SK-N-SH (cell line): Measurements from ENCODE around the gene PSMD8. TPM values are rescaled to one million over a fixed set of nuclear protein-coding genes. Genes with fewer than 3 reads are reported as not detected.

Experiments
- CTCF ChIA-PET: fragments of 300-600, 350-600 bp; formaldehyde crosslinking; extraction: SDS; loops from one replicate; lab custom pipeline; 2021; lab: Yijun Ruan, JAX
- POLR2A ChIA-PET: fragments of 350-600 bp; sonication (Branson Sonifier 250); formaldehyde crosslinking; extraction: SDS; loops from one replicate; lab custom pipeline; 2020; ENCODE audit warnings: antibody characterized with exemption, inconsistent platforms; lab: Yijun Ruan, JAX
- DNase-seq: peaks from one replicate; pipeline ENCODE4 v3.0.0; 2012
- H2AFZ ChIP-seq: fragments of 200-600 bp; sonication (generic); 2 replicates; pipeline ENCODE4 v1.8.1; 2016; ENCODE audit warnings: antibody characterized with exemption, mild to moderate bottlenecking, low read depth
- H3F3A ChIP-seq: fragments of 200-600 bp; sonication (generic); replicated peaks from 2 replicates; pipeline ENCODE3; 2016; ENCODE audit warnings: antibody characterized with exemption, mild to moderate bottlenecking; ENCODE audit not compliant: insufficient read depth
- H3K27ac ChIP-seq, 2 experiments: fragments of 200-500 bp in 1 of 2; fragments of 200-600 bp in 1 of 2; sonication (Bioruptor generic) in 1 of 2; sonication (generic), shearing (Covaris generic) in 1 of 2; 2 replicates each; pipeline versions ENCODE4 v1.5.1 to v1.6.1; 2014 to 2016; ENCODE audit warnings: low read depth in 2 of 2, inconsistent platforms in 1 of 2, low read length in 1 of 2, mild to moderate bottlenecking in 1 of 2, mixed read lengths in 1 of 2
- H3K27me3 ChIP-seq: fragments of 200-600 bp; sonication (generic), shearing (Covaris generic); 2 replicates; pipeline ENCODE4 v1.6.1; 2016; ENCODE audit warnings: mixed run types; ENCODE audit not compliant: insufficient read depth
- H3K36me3 ChIP-seq, 2 experiments: fragments of 200-500 bp in 1 of 2; fragments of 200-600 bp in 1 of 2; sonication (Bioruptor generic) in 1 of 2; sonication (generic) in 1 of 2; replicated peaks in 1 of 2; 2 replicates each; pipeline versions ENCODE3 to v1.5.1; 2014 to 2016; ENCODE audit warnings: low read length in 1 of 2, mild to moderate bottlenecking in 1 of 2; ENCODE audit not compliant: insufficient read depth in 2 of 2, control insufficient read depth in 1 of 2
- H3K4me1 ChIP-seq, 2 experiments: fragments of 200-500 bp in 1 of 2; fragments of 200-600 bp in 1 of 2; sonication (Bioruptor generic) in 1 of 2; sonication (generic), shearing (Covaris generic) in 1 of 2; 2 replicates each; pipeline versions ENCODE4 v1.5.1 to v1.6.1; 2014 to 2016; ENCODE audit warnings: low read depth in 1 of 2, low read length in 1 of 2, mixed run types in 1 of 2; ENCODE audit not compliant: insufficient read depth in 2 of 2, control insufficient read depth in 1 of 2
- H3K4me2 ChIP-seq: fragments of 200-600 bp; sonication (generic), shearing (Covaris generic); 2 replicates; pipeline ENCODE4 v1.6.1; 2017; ENCODE audit warnings: mixed run types
- H3K4me3 ChIP-seq, 2 experiments: fragments of 200-500 bp in 1 of 2; fragments of 200-600 bp in 1 of 2; sonication (Bioruptor generic) in 1 of 2; sonication (generic), shearing (Covaris generic) in 1 of 2; 2 replicates each; pipeline versions ENCODE4 v1.5.1 to v1.8.1; 2014 to 2016; ENCODE audit warnings: low read depth in 2 of 2, inconsistent platforms in 1 of 2, low read length in 1 of 2, mild to moderate bottlenecking in 1 of 2, mixed read lengths in 1 of 2, moderate library complexity in 1 of 2
- H3K79me2 ChIP-seq: fragments of 200-600 bp; sonication (generic); 2 replicates; pipeline ENCODE4 v1.8.1; 2017; ENCODE audit warnings: mild to moderate bottlenecking; ENCODE audit not compliant: insufficient read depth
- H3K9ac ChIP-seq: fragments of 200-600 bp; sonication (generic); 2 replicates; pipeline ENCODE4 v1.6.1; 2017; ENCODE audit warnings: mixed run types
- H3K9me2 ChIP-seq: fragments of 200-600 bp; sonication (generic); 2 replicates; pipeline ENCODE4 v1.6.1; 2017; ENCODE audit warnings: mixed run types
- H3K9me3 ChIP-seq: fragments of 200-600 bp; sonication (generic); 2 replicates; pipeline ENCODE4 v1.6.1; 2017; ENCODE audit warnings: mixed run types, mild to moderate bottlenecking, moderate library complexity
- H4K20me1 ChIP-seq: fragments of 200-600 bp; sonication (generic); 2 replicates; pipeline ENCODE4 v1.6.1; 2017; ENCODE audit warnings: mild to moderate bottlenecking, mixed run types; ENCODE audit not compliant: insufficient read depth
- CHD2 ChIP-seq: fragments of 150-350 bp; IDR thresholded peaks from 2 replicates; pipeline ENCODE4 v1.6.1; 2018; ENCODE audit warnings: low read length; ENCODE audit not compliant: partially characterized antibody
- CTCF ChIP-seq: fragments of 200-600 bp; sonication (generic); IDR thresholded peaks from 2 replicates; pipeline ENCODE4 v1.6.1; 2017; ENCODE audit warnings: antibody characterized with exemption, mild to moderate bottlenecking, moderate library complexity
- ELF1 ChIP-seq: IDR thresholded peaks from 2 replicates; pipeline ENCODE4 v1.4.0; 2012
- EP300 ChIP-seq, 2 experiments: IDR thresholded peaks; 2 replicates each; pipeline versions ENCODE4 v1.4.0 to v1.6.1; 2012; ENCODE audit warnings: borderline replicate concordance in 1 of 2, low read depth in 1 of 2, low read length in 1 of 2
- FOXM1 ChIP-seq: IDR thresholded peaks from 2 replicates; pipeline ENCODE4 v1.4.0; 2012; ENCODE audit warnings: low read depth, mild to moderate bottlenecking
- GATA2 ChIP-seq: sonication (generic); formaldehyde crosslinking; IDR thresholded peaks from 2 replicates; pipeline ENCODE4 v1.5.0; 2020; ENCODE audit warnings: mild to moderate bottlenecking, missing genetic modification reagents
- JUND ChIP-seq: IDR thresholded peaks from 2 replicates; pipeline ENCODE4 v1.4.0; 2012
- MAX ChIP-seq: IDR thresholded peaks from 2 replicates; pipeline ENCODE4 v1.4.0; 2012; ENCODE audit warnings: low read depth
- MEF2A ChIP-seq: IDR thresholded peaks from 2 replicates; pipeline ENCODE4 v1.4.0; 2012; ENCODE audit warnings: low read depth, borderline replicate concordance
- NFIC ChIP-seq: IDR thresholded peaks from 2 replicates; pipeline ENCODE4 v1.4.0; 2012; ENCODE audit warnings: borderline replicate concordance
- POLR2AphosphoS5 ChIP-seq: IDR thresholded peaks from 2 replicates; pipeline ENCODE4 v1.6.1; 2012; ENCODE audit warnings: low read depth, low read length
- RFX5 ChIP-seq: IDR thresholded peaks from 2 replicates; pipeline ENCODE4 v1.6.1; 2012; ENCODE audit warnings: mild to moderate bottlenecking, improper control_type of control experiment, low read length
- SIN3A ChIP-seq: IDR thresholded peaks from 2 replicates; pipeline ENCODE4 v1.6.1; 2012; ENCODE audit warnings: low read depth, mild to moderate bottlenecking, low read length, moderate library complexity, borderline replicate concordance
- SMC3 ChIP-seq: IDR thresholded peaks from 2 replicates; pipeline ENCODE4 v1.6.1; 2012; ENCODE audit warnings: low read depth, low read length, improper control_type of control experiment
- USF1 ChIP-seq: IDR thresholded peaks from 2 replicates; pipeline ENCODE4 v1.4.0; 2012; ENCODE audit warnings: low read depth, borderline replicate concordance
- ZBTB33 ChIP-seq: IDR thresholded peaks from 2 replicates; pipeline ENCODE4 v1.4.0; 2012; ENCODE audit warnings: low read depth, borderline replicate concordance
- WGBS: methylation state at CpG from one replicate; pipeline ENCODE4 v1.1.6; 2017; ENCODE audit warnings: low lambda C conversion rate; 5-methylcytosine and 5-hydroxymethylcytosine counted together
- polyA plus RNA-seq, 3 experiments: library from polyadenylated mRNA; depleted of rRNA; stranded (reverse); fragments of >200 nt; gene quantifications; 2 replicates each; pipeline ENCODE4 v1.2.3, GENCODE V29; 2012

PSMD8 gene
- polyA plus RNA-seq, 1 of the 3 experiments (the other 2 are of a cell fraction), result 400 TPM

- TF ChIP-seq CTCF (no peak), NFIC (no peak)
These were observed 3.3 kb upstream of the PSMD8 start (continued) for GRCh38 chr19:38371081-38371480.

- Histone ChIP-seq H3K4me3 (peak overlapping the region; percentile 39 to 91), H3F3A (no peaks in the 10 kb centered on the region), H2AFZ (peak overlapping the region; percentile 97), H3K79me2 (peaks cover 42% of the 10 kb centered on the region), H3K4me2 (peak overlapping the region; percentile 83), H4K20me1 (peaks cover 24% of the 10 kb centered on the region), H3K36me3 (peaks cover 4 to 13% of the 10 kb centered on the region in 2 experiments), H3K9ac (peak overlapping the region; percentile 33; the same call in 1 of the 2 replicates), H3K4me1 (peaks cover 6 to 14% of the 10 kb centered on the region in 2 experiments; a peak in 3 of 4 replicates), H3K27ac (peak overlapping the region; percentile 51 to 87), H3K27me3 (no peaks in the 10 kb centered on the region), H3K9me3 (no peaks in the 10 kb centered on the region)
- WGBS, result 77% methylated on average over 6 of the region's 6 CpGs
- ChIA-PET CTCF (interaction anchor here (0.6 to 1.9 kb wide), 11 partner anchors 11 to 472 kb away, joined by 3 to 12 read pairs (median 3); partner anchors contain the start of genes CATSPERG and FAM98C), POLR2A (interaction anchor here (0.6 to 3.6 kb wide), 11 partner anchors 11 to 1062 kb away, joined by 3 to 29 read pairs (median 4); partner anchors contain the start of genes CATSPERG, EIF3K, GGN and RPS16)
- no peak for DNase-seq
- TF ChIP-seq JUND (no peak), SIN3A (no peak), SMC3 (no peak), MEF2A (no peak), MAX (no peak), GATA2 (CRISPR knock-in tag) (no peak), POLR2AphosphoS5 (no peak), FOXM1 (no peak), USF1 (no peak), NFIC (no peak), EP300 (IDR thresholded peaks at IDR 0.05; ENCODE audit: borderline replicate concordance in 1 of 2, low read depth in 1 of 2, low read length in 1 of 2) (no peak), ELF1 (no peak), CHD2 (no peak), ZBTB33 (no peak), RFX5 (no peak)
- TF ChIP-seq, all 33 proteins: peak for 0
- H3K9me2 ChIP-seq, result no peaks in the 10 kb centered on the region
These were observed 452 bp upstream of the PSMD8 start for GRCh38 chr19:38373907-38374331.
